Measurements from ENCODE around the gene RPS27L. TPM values are rescaled to one million over a fixed set of nuclear protein-coding genes. Genes with fewer than 3 reads are reported as not detected.

RPS27L gene
- total RNA-seq, 1 experiment from 2014 or later = 154 TPM

GRCh38 chr15:63200464-63201249 lies 43.4 kb upstream of the RPS27L start:
- intact Hi-C loops (cut with micrococcal nuclease) = no loop called here
- H3K27ac Mint-ChIP-seq (ENCODE audit: low read depth, unreplicated experiment) = no peak overlapping the region
- TF ChIP-seq CTCF (IDR thresholded peaks at IDR 0.05; ENCODE audit: unreplicated experiment) = no peak
- no peaks in the 10 kb centered on the region for H3K27me3 Mint-ChIP-seq (ENCODE audit: insufficient read depth, unreplicated experiment)
- no TSS peak for BruUV-seq (replicated peaks)
- no peaks in the 10 kb centered on the region for H3K9me3 Mint-ChIP-seq (ENCODE audit: unreplicated experiment)
- CTCF ChIA-PET = no interaction called here
- no peak overlapping the region for H3K4me3 Mint-ChIP-seq (ENCODE audit: unreplicated experiment)
- no peaks in the 10 kb centered on the region for H3K4me1 Mint-ChIP-seq (ENCODE audit: insufficient read depth, unreplicated experiment)
- no peaks in the 10 kb centered on the region for H3K36me3 Mint-ChIP-seq (ENCODE audit: insufficient read depth, unreplicated experiment)
- POLR2A ChIA-PET = interaction anchor here (0.7 kb wide), 1 partner anchor 649 kb away, joined by 3 read pairs; no protein-coding TSS in a partner anchor
- no peak for DNase-seq (ENCODE audit: unreplicated experiment)

GRCh38 chr15:63198371-63199250 lies 41.3 kb upstream of the RPS27L start:
- CTCF ChIA-PET = interaction anchor here (0.8 kb wide), 1 partner anchor 206 kb away, joined by 5 read pairs; no protein-coding TSS in a partner anchor
- POLR2A ChIA-PET = interaction anchor here (0.7 to 1.5 kb wide), 5 partner anchors 10 to 47 kb away, joined by 3 to 5 read pairs (median 3); partner anchors contain the start of gene RAB8B

GRCh38 chr15:63197626-63198025 lies 40.3 kb upstream of the RPS27L start:
- CTCF ChIA-PET = interaction anchor here (0.8 kb wide), 1 partner anchor 207 kb away, joined by 5 read pairs; no protein-coding TSS in a partner anchor
- BruUV-seq (replicated peaks) = no TSS peak
- Mint-ChIP-seq H3K9me3 (ENCODE audit: unreplicated experiment) (no peaks in the 10 kb centered on the region), H3K27me3 (ENCODE audit: insufficient read depth, unreplicated experiment) (no peaks in the 10 kb centered on the region), H3K4me1 (ENCODE audit: insufficient read depth, unreplicated experiment) (peaks cover 8% of the 10 kb centered on the region), H3K36me3 (ENCODE audit: insufficient read depth, unreplicated experiment) (no peaks in the 10 kb centered on the region), H3K27ac (ENCODE audit: low read depth, unreplicated experiment) (no peak overlapping the region), H3K4me3 (ENCODE audit: unreplicated experiment) (no peak overlapping the region)
- intact Hi-C loops (cut with micrococcal nuclease) = no loop called here
- no peak for DNase-seq (ENCODE audit: unreplicated experiment)
- no peak for TF ChIP-seq CTCF (IDR thresholded peaks at IDR 0.05; ENCODE audit: unreplicated experiment)
- POLR2A ChIA-PET = interaction anchor here (0.6 to 1.5 kb wide), 7 partner anchors 9 to 392 kb away, joined by 3 to 5 read pairs (median 3); partner anchors contain the start of gene RAB8B

More at GRCh38 chr15:63198371-63199250, 41.3 kb upstream of the RPS27L start:
- no peaks in the 10 kb centered on the region for H3K9me3 Mint-ChIP-seq (ENCODE audit: unreplicated experiment)
- no peaks in the 10 kb centered on the region for H3K27me3 Mint-ChIP-seq (ENCODE audit: insufficient read depth, unreplicated experiment)
- peaks cover 8% of the 10 kb centered on the region for H3K4me1 Mint-ChIP-seq (ENCODE audit: insufficient read depth, unreplicated experiment)
- DNase-seq (ENCODE audit: unreplicated experiment) = no peak
- no peak overlapping the region for H3K27ac Mint-ChIP-seq (ENCODE audit: low read depth, unreplicated experiment)
- H3K4me3 Mint-ChIP-seq (ENCODE audit: unreplicated experiment) = no peak overlapping the region
- H3K36me3 Mint-ChIP-seq (ENCODE audit: insufficient read depth, unreplicated experiment) = no peaks in the 10 kb centered on the region
- no peak for TF ChIP-seq CTCF (IDR thresholded peaks at IDR 0.05; ENCODE audit: unreplicated experiment)
- intact Hi-C loops (cut with micrococcal nuclease) = no loop called here
- no TSS peak for BruUV-seq (replicated peaks)

- DNase-seq (ENCODE audit: unreplicated experiment) = no peak
- Mint-ChIP-seq H3K9me3 (ENCODE audit: unreplicated experiment) (no peaks in the 10 kb centered on the region), H3K4me3 (ENCODE audit: unreplicated experiment) (no peak overlapping the region), H3K4me1 (ENCODE audit: insufficient read depth, unreplicated experiment) (peaks cover 9% of the 10 kb centered on the region), H3K27me3 (ENCODE audit: insufficient read depth, unreplicated experiment) (no peaks in the 10 kb centered on the region), H3K27ac (ENCODE audit: low read depth, unreplicated experiment) (no peak overlapping the region), H3K36me3 (ENCODE audit: insufficient read depth, unreplicated experiment) (no peaks in the 10 kb centered on the region)
- ChIA-PET POLR2A (interaction anchor here (0.6 to 0.9 kb wide), 2 partner anchors 47 to 172 kb away, joined by 3 to 4 read pairs; no protein-coding TSS in a partner anchor), CTCF (interaction anchor here (0.9 kb wide), 1 partner anchor 21 kb away, joined by 3 read pairs; no protein-coding TSS in a partner anchor)
- TF ChIP-seq CTCF (IDR thresholded peaks at IDR 0.05; ENCODE audit: unreplicated experiment) = no peak
- intact Hi-C loops (cut with micrococcal nuclease) = no loop called here
- no TSS peak for BruUV-seq (replicated peaks)
Measured at GRCh38 chr15:63196842-63197241, 39.6 kb upstream of the RPS27L start.
